GM18858 (cell line): ENCODE results near the gene HSCB.
"Not testable (repeated sequence)": the region's sequence is repeated elsewhere in the genome, so short reads cannot be mapped to it uniquely, and the experiment has no call there.

ENCODE experiments used
- ATAC-seq: cut with Tn5 transposase; IDR thresholded peaks from one replicate; pipeline ENCODE4 v1.9.1; 2021; ENCODE audit not compliant: unreplicated experiment

Gene HSCB

DNA sequence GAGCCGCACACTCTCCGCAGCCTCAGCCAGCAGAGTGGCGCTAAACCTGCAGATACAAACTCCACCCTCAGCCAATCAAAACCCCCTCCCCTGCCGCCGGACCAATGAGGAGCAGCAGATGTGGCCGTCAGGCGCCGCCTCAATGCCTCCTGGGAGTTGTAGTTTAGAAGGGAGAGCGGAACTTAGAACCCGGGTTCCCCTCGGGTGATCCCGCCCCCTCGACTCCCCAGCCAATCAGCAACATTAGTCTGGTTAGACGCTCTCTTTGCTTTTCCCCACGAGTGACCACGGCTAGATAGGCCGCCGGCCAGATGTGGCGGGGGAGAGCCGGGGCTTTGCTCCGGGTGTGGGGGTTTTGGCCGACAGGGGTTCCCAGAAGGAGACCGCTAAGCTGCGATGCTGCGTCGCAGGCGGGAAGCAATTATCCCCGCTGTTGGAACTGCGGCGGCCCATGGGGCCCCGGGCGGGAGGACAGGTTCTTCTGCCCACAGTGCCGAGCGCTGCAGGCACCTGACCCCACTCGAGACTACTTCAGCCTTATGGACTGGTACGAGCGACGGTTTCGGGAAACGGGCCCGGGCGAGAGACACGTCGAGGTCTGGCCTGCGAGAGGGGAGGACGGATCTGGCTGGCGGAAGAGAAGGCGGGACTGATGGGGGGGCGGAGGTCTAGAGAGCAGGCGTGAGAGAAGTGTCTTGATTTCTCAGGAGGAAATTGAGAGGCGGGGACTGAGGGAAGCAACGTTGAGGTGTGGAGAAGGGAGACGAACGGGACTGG is at the start of gene HSCB, which contains the start of gene CHEK2:
Gene HSCB, plus strand, starts transcription at position 255 of the 777 bp plus-strand sequence. Its CDS starts 57 bp downstream, at position 312.
Gene CHEK2, minus strand, starts transcription at position 36 of the 777 bp plus-strand sequence. CDS start 7,099 bp downstream, outside the sequence.
- ATAC-seq: peak; percentile 88

DNA sequence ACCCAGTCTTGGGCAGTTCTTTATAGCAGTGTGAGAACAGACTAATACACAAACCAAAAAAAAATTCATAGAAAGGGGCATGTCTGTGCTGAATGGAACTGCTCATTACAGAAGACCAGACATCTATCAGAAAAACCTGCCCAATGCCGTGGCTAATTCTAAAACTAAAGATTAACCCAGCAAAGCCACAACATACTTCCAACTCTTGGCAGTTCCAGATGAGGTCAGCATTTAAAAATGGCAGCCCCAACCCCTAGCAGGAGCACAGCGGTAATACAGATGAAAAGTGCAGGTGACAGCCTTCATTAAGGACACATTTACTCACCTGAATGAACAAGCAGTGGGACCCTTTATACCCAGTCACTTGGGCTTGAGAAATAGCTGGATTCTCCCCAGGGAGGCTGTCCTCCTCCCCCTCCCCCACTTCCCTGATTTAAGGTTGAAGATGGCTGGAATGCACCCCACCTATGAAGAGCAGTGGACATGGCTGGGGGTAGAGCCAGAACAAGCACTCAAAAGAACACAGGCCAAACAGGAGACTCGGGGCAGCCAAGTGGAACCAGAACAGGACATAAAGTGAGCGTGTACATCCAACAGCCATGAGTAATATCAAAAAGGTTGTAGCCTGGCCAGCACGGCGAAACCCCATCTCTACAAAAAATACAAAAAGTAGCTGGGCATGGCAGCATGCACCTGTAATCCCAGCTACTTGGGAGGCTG is 48.6 kb upstream of the HSCB start:
- ATAC-seq: not testable (repeated sequence)

- ATAC-seq: no peak
Observed at GRCh38 chr22:28702891-28703290, 38.9 kb upstream of the HSCB start.

GRCh38 chr22:28703436-28703835 is 38.4 kb upstream of the HSCB start:
- no peak for ATAC-seq

- no peak for ATAC-seq
Observed at GRCh38 chr22:28706845-28707244, 35.0 kb upstream of the HSCB start.

- no peak for ATAC-seq
Observed at GRCh38 chr22:28710107-28710506, 31.7 kb upstream of the HSCB start.

GRCh38 chr22:28710576-28711191 is 31.2 kb upstream of the HSCB start:
- no peak for ATAC-seq

- no peak for ATAC-seq
Observed at GRCh38 chr22:28711341-28711740, 30.5 kb upstream of the HSCB start.

DNA sequence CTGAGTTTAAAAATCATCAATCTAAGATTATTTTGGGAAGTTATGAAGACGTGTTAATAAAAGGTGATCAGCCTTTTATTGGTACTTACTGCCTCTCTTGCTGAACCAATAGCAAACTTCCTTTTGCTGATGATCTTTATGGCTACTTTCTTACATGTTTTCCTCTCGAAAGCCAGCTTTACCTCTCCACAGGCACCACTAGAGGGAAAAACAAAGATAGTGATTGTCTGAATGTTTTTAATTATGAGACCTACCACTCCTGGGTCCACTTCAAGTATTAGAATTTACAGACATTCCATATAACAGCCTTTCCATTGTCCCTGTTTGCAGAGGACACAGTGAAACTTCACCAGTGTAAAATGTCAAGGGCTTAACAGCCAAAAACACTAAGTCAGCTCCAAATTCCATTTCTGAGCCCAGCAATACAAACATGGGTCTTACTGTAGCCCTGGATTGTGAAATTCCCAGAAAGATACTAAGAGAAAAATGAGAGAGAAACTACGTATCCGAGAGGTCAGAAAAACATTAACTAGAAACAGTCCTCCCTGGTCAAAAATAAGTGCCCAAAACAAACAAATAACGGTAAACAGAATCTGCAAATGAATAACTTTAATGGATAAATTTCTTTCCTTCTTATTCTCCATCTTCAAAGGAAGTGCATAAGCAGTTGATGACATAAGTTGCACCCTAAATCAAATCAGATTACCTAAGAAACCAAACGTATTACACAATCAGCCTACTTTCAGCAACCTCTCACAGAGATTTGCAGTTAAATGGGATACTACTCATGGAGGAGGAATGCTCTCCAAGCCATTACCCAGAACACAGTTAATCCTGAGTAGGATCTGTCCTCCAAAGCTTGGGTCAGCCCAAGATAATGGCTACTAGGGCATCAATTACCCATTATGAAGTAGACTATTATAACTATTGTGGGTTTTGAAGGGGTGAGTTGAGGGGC is 29.7 kb upstream of the HSCB start:
- no peak for ATAC-seq

DNA sequence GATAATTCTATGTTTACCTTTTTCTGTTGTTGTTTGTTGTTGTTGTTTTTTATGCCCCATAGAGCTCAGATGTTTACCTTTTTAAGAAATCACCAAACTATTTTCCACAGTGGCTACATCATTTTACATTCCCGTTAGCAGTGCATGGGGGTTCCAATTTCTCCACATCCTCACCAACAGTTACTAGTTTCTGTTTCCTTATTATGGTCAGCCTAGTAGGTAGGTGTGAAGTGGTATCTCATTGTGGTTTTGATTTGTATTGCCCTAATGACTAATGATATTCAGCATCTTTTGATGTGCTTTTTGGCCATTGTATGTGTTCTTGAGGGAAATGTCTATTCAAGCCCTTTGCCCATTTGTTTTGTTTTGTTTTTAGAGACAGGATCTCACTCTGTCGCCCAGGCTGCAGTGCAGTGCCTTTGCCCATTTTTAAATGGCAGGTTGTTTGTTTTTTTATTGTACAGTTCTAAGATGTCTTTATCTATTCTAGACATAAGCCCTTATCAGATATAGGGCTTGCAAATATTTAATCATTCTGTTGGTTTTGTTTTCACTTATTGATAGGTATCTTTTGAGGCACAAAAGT is 27.7 kb upstream of the HSCB start:
- ATAC-seq: no peak

GRCh38 chr22:28715611-28716010 is 26.2 kb upstream of the HSCB start:
- no peak for ATAC-seq

GRCh38 chr22:28716686-28717085 is 25.2 kb upstream of the HSCB start:
- no peak for ATAC-seq

- no peak for ATAC-seq
Observed at GRCh38 chr22:28718044-28718443, 23.8 kb upstream of the HSCB start.

- no peak for ATAC-seq
Observed at GRCh38 chr22:28728002-28728401, 13.8 kb upstream of the HSCB start.

GRCh38 chr22:28728621-28729313 is 13.1 kb upstream of the HSCB start:
- no peak for ATAC-seq

GRCh38 chr22:28730179-28730578 is 11.7 kb upstream of the HSCB start:
- no peak for ATAC-seq

DNA sequence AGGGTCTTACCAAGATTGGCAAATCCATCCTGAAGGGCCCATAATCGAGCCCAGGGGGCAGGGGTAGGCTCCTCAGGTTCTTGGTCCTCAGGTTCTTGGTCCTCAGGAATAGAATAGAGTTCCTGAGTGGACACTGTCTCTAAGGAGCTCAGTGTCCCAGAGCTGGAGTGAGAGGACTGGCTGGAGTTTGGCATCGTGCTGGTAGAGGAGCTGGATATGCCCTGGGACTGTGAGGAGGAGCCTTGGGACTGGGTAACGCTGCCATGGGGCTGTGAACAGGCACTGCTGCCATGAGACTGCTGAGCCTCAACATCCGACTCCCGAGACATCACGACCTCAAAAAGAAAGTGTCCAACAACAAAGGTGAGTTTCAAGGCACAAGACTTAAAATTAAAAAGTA is 7.4 kb upstream of the HSCB start:
- no peak for ATAC-seq

DNA sequence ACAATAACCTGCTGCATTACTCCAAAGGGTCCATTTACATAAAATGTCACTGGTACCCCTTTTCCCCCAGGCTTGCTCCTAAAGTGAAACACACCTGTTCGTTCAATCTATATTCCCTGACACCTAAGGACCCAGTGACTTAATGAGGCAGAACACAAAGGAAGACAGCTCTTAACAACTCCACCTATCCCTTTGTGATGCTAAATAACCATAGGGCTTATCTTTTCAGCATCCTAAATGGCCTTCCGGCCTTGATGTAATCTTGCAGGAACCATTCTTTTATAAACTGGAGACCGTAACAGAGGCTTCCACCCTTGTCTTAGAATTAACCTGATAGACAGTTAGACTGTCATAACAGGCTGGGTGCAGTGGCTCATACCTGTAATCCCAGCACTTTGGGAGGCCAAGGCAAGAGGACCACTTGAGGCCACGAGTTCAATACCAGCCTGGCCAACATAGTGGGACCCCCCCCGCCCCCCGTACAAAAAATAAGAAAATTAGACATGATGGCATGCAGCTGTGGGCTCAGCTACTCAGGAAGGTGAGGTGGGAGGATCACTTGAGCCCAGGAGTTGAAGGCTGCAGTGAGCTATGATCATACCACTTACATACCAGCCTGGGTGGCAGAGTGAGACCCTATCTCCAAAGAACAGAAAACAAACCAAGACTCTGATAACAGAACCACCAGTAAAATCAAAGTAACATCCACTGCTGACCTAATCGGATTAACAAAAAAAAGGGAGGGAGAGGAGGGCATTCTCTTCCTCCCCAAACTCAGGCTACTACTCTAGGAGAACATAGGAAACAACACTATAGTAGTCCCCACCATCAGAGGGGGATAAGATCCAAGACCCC is 5.3 kb upstream of the HSCB start:
- no peak for ATAC-seq

- ATAC-seq: no peak
Observed at GRCh38 chr22:28737701-28738100, 4.1 kb upstream of the HSCB start.
